ENCODE data around the gene CARM1. TPM values are rescaled to one million over a fixed set of nuclear protein-coding genes. Genes with fewer than 3 reads are reported as not detected.
A peak's percentile ranks its signal among the peaks of the same experiment; 100 is the strongest.

Gene CARM1
- total and polyA plus RNA-seq, 2 of the 13 experiments (the other 11 are each of a cell fraction or from before 2014, with no cell fraction given): 27.6 to 55.8 TPM

- TF ChIP-seq ZNF33B (CRISPR knock-in tag; IDR thresholded peaks at IDR 0.05): no peak
- TF ChIP-seq ZNF124 (CRISPR knock-in tag; IDR thresholded peaks at IDR 0.05): peak; percentile 46; the same call in 1 of the 2 replicates
- peak; percentile 64; the same call in 1 of the 2 replicates for TF ChIP-seq NKX3-1 (CRISPR knock-in tag; IDR thresholded peaks at IDR 0.05)
- 0 out of 2 replicates have a peak, but pooled peaks have one; percentile 27 for TF ChIP-seq EED (CRISPR knock-in tag; IDR thresholded peaks at IDR 0.05)
- TF ChIP-seq SNRNP70 (IDR thresholded peaks at IDR 0.05; ENCODE audit: low read depth, low read length): no peak
- TF ChIP-seq KMT2B (CRISPR knock-in tag; IDR thresholded peaks at IDR 0.05): peak; percentile 87
- no peak for TF ChIP-seq ZNF17 (CRISPR knock-in tag; IDR thresholded peaks at IDR 0.05)
- TF ChIP-seq HIC2 (CRISPR knock-in tag; IDR thresholded peaks at IDR 0.05; ENCODE audit: low read depth): no peak
- TF ChIP-seq SOX6 (IDR thresholded peaks at IDR 0.05): no peak
- no peak for TF ChIP-seq SOX6 (CRISPR knock-in tag; IDR thresholded peaks at IDR 0.05)
- TF ChIP-seq ZNF670 (CRISPR knock-in tag; IDR thresholded peaks at IDR 0.05; ENCODE audit: borderline replicate concordance): no peak
- no peak for TF ChIP-seq ZNF674 (CRISPR knock-in tag; IDR thresholded peaks at IDR 0.05; ENCODE audit: low read depth)
- no peak for TF ChIP-seq ZSCAN31 (CRISPR knock-in tag; IDR thresholded peaks at IDR 0.05; ENCODE audit: low read depth)
- peak; percentile 81; the same call in 1 of the 3 replicates for TF ChIP-seq MXI1 (IDR thresholded peaks at IDR 0.05; ENCODE audit: borderline replicate concordance, low read depth, low read length)
- TF ChIP-seq SNAPC4 (CRISPR knock-in tag; IDR thresholded peaks at IDR 0.05): no peak
- TF ChIP-seq ZKSCAN5 (CRISPR knock-in tag; IDR thresholded peaks at IDR 0.05): no peak
- no peak for TF ChIP-seq PRMT3 (CRISPR knock-in tag; IDR thresholded peaks at IDR 0.05; ENCODE audit: borderline replicate concordance, low read depth)
- TF ChIP-seq HOXA9 (CRISPR knock-in tag; IDR thresholded peaks at IDR 0.05; ENCODE audit: borderline replicate concordance): no peak
- peak; percentile 78 for TF ChIP-seq HNF1B (CRISPR knock-in tag; IDR thresholded peaks at IDR 0.05)
- TF ChIP-seq JUN (CRISPR knock-in tag; IDR thresholded peaks at IDR 0.05): no peak
Observed at GRCh38 chr19:10928563-10929401, 57.4 kb downstream of the CARM1 start, which contains the start of the genes TIMM29 and YIPF2 (continued).
